ENCODE measurements around the gene THSD7B. TPM values are rescaled to one million over a fixed set of nuclear protein-coding genes. Genes with fewer than 3 reads are reported as not detected.

THSD7B gene
- total RNA-seq, 6 donors from 2014 or later: 0.47 TPM; not detected in 5

DNA sequence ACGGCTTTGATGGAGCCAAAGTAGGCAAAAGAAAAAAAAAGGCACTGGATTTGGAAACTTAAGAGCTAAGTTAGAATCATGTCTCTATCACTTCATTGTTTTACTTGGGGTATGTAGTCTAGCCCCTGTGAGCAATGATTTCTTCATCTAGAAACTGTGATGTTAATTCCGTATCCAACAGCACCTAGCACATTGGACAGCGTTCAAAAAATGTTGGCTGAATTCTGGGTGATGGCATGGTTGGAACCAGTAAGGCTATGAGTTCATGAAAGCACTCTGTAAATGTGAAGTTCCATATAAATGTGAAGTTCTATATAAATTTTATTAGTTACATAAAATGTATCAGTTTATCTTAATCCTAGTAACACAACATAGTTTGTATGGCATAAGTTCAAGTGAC is 890.5 kb downstream of the THSD7B start:
- Histone ChIP-seq H3K36me3 (no peaks in the 10 kb centered on the region), H3K27ac (no peak overlapping the region), H3K27me3 (no peaks in the 10 kb centered on the region), H3K9me3 (no peaks in the 10 kb centered on the region), H3K4me3 (no peak overlapping the region), H3K4me1 (no peaks in the 10 kb centered on the region)
- ATAC-seq (ENCODE audit: low FRiP score in 2 of 2) (no peak), DNase-seq (no peak)
- WGBS, 2 donors: 75 to 88% methylated on average over 3 of the region's 3 CpGs
- TF ChIP-seq EP300 (IDR thresholded peaks at IDR 0.05) (no peak), POLR2AphosphoS5 (IDR thresholded peaks at IDR 0.05) (no peak), POLR2A (IDR thresholded peaks at IDR 0.05) (no peak)
- TF ChIP-seq, protein P1, sequence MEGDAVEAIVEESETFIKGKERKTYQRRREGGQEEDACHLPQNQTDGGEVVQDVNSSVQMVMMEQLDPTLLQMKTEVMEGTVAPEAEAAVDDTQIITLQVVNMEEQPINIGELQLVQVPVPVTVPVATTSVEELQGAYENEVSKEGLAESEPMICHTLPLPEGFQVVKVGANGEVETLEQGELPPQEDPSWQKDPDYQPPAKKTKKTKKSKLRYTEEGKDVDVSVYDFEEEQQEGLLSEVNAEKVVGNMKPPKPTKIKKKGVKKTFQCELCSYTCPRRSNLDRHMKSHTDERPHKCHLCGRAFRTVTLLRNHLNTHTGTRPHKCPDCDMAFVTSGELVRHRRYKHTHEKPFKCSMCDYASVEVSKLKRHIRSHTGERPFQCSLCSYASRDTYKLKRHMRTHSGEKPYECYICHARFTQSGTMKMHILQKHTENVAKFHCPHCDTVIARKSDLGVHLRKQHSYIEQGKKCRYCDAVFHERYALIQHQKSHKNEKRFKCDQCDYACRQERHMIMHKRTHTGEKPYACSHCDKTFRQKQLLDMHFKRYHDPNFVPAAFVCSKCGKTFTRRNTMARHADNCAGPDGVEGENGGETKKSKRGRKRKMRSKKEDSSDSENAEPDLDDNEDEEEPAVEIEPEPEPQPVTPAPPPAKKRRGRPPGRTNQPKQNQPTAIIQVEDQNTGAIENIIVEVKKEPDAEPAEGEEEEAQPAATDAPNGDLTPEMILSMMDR (IDR thresholded peaks at IDR 0.05): no peak

DNA sequence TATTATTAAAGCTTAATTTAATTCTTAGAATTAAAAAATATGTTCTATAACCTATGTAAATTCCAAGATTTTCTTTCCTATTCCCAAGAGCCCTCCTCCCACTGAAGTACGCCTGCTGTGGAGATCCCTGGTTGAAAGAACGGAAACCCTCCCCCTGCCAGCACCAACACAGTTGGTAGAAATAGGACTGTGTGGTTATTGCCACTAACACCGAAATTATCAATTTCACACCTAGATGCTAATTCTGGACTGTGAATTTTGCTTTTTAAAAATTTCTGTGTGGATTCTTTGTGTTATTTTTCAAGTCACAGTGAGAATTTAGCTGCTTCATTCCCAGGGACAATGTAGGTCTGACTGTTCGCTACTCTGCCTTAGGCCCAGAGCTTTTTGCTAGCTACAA is 893.1 kb downstream of the THSD7B start:
- ATAC-seq (ENCODE audit: low FRiP score in 2 of 2) (no peak), DNase-seq (no peak)
- H3K27me3 ChIP-seq: no peaks in the 10 kb centered on the region
- no peaks in the 10 kb centered on the region for H3K9me3 ChIP-seq
- H3K4me1 ChIP-seq: no peaks in the 10 kb centered on the region
- no peak overlapping the region for H3K27ac ChIP-seq
- H3K4me3 ChIP-seq: no peak overlapping the region
- WGBS, 2 donors: 93 to 94% methylated on average over 4 of the region's 4 CpGs
- H3K36me3 ChIP-seq: no peaks in the 10 kb centered on the region
- TF ChIP-seq EP300 (IDR thresholded peaks at IDR 0.05) (no peak), POLR2A (IDR thresholded peaks at IDR 0.05) (no peak), POLR2AphosphoS5 (IDR thresholded peaks at IDR 0.05) (no peak)
- TF ChIP-seq, protein P1 (IDR thresholded peaks at IDR 0.05): no peak

DNA sequence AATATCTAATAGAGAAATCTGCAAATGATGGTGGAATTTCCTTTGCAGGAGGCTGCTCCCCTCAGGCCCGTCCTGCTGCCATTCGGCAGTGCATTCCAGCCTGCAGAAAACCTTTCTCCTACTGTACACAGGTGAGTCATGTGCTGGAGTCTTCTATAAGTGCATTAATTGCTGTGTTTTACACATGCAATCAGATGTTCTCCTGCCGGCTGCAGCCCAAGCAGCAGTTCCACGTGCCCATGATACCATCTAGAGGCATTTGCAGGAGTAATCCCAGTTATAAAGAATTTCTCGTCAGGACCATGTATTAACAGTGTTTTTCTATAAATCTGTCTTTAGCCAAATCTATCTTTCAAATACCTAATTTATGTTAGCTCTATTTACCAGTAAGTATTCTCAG is 894.3 kb downstream of the THSD7B start:
- Histone ChIP-seq H3K27ac (no peak overlapping the region), H3K27me3 (no peaks in the 10 kb centered on the region), H3K4me1 (no peaks in the 10 kb centered on the region), H3K36me3 (no peaks in the 10 kb centered on the region), H3K9me3 (no peaks in the 10 kb centered on the region), H3K4me3 (no peak overlapping the region)
- TF ChIP-seq POLR2A (IDR thresholded peaks at IDR 0.05) (no peak), POLR2AphosphoS5 (IDR thresholded peaks at IDR 0.05) (no peak)
- TF ChIP-seq, protein P1 (IDR thresholded peaks at IDR 0.05): peak in 1 of 6 experiments; percentile 33
- DNase-seq (peak in 1 of 2 donors; percentile 53), ATAC-seq (ENCODE audit: low FRiP score in 2 of 2) (peak in 1 of 2 donors; percentile 12)
- WGBS, 2 donors: 49 to 52% methylated on average over 5 of the region's 5 CpGs

DNA sequence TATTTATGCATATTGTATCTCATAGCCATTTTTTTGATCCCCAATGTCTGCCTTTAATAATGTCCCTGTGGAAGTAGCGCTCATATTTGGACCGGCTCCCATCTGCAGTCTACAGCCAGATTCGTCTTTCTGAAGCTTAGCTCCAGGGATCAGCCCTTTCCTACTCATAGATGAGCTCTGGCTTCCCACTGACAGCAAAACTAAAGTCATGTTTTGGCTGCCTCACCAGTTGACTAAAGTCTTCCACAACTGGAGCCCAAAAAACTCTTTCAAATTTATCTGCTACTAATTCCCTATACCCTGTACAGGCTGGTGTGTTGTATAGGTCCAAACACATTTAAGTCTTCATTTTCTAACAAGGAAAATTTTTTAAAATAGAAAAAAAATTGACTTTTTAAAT is 904.8 kb downstream of the THSD7B start:
- TF ChIP-seq POLR2AphosphoS5 (IDR thresholded peaks at IDR 0.05): no peak
- TF ChIP-seq EP300 (IDR thresholded peaks at IDR 0.05): no peak
- TF ChIP-seq POLR2A (IDR thresholded peaks at IDR 0.05): no peak
- TF ChIP-seq, protein P1 (IDR thresholded peaks at IDR 0.05): no peak
- no peak for DNase-seq
- Histone ChIP-seq H3K4me1 (peaks cover 0 to 3% (median 2%) of the 10 kb centered on the region in 4 donors), H3K27me3 (no peaks in the 10 kb centered on the region), H3K9me3 (no peaks in the 10 kb centered on the region), H3K27ac (no peak overlapping the region), H3K36me3 (no peaks in the 10 kb centered on the region), H3K4me3 (no peak overlapping the region)
- WGBS, 2 donors: 84 to 85% methylated on average over 3 of the region's 3 CpGs
- ATAC-seq (ENCODE audit: low FRiP score in 2 of 2): no peak

DNA sequence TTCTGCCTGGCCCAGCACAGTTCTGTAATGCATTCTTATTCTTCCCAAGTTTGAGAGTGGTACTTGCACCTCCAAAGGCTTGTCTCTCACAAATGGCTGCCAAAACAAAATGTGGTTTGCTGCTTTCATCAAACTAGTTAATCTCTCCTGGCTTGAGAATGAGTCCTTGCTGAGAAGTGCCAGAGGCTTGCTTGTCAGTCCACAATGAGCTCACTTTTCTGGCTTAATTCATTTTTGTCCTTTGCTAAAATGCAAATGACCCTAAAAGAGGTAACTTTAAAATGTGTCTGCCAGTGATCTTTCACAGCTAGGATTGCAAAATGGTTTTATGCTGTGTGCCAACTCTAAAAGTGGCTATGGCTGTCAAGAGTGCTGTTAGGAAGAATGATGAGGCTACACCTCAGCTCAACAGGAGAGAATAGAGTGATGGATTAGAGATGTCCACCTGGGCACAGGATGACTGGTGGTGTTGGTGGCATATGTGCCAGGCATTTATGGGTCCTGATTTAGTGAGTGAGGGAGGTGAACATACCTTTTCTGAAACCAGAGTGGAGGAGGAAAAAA is 907.7 kb downstream of the THSD7B start:
- DNase-seq (no peak), ATAC-seq (ENCODE audit: low FRiP score in 2 of 2) (no peak)
- TF ChIP-seq, protein P1 (IDR thresholded peaks at IDR 0.05): no peak
- no peak for TF ChIP-seq EP300 (IDR thresholded peaks at IDR 0.05)
- Histone ChIP-seq H3K27me3 (no peaks in the 10 kb centered on the region), H3K9me3 (no peaks in the 10 kb centered on the region), H3K4me3 (no peak overlapping the region), H3K4me1 (peaks cover 0 to 4% (median 2%) of the 10 kb centered on the region in 4 donors), H3K36me3 (no peaks in the 10 kb centered on the region), H3K27ac (no peak overlapping the region)

Data from upper lobe of left lung (tissue), 6 donors.